NCI-H2081 (cell line): ENCODE measurements around the gene FAM199X.

Source experiments
- DNase-seq, 2 experiments: peaks; one replicate each; lab custom pipeline; 2025; lab: John Stamatoyannopoulos, UW

FAM199X gene

DNA sequence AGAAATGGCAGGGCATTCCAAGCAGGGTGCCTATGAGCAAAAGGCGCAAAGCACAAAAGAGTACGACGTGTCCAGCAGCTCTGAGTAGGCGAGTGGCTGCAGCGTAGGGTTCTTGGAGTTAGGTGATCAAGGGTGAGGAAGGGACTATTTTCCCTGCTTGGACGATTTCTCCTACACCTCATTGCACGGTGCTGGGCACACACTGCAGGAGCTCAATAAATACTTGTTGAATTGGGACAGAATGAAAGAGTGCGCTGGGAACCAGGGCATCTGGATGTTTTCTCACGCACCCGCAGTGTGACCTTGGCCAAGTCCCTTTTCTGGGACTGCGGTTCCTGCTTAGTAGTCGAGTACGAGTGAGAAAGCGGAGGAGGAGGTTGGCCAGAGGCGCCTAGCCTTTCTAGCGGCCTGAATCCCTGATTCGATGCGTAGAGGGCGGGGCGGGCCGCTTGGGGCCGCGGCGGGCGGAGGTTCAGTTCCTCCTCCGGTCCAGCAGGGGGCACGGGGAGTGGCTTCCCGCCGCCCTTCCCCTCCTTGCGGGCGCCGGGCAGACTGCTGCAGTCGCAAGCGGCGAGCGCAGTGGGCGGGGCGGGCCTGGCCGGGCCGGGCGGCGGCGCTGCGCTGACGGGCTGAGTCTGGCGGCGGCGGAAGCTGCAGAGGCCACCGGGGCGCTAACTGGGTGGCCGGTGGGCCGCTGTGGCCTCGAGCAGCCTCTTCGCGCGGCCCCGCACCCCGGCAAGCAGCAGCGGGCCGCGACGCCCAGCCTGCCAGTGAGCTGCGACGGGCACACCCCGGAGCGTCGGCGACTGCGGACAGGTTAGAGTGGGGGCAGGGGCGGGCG lies at the start of gene FAM199X:
Gene FAM199X (plus strand): TSS at position 560 of the 841 bp plus-strand sequence. CDS start 333 bp downstream, outside the sequence.
- DNase-seq, result peak; percentile 89 to 94

DNA sequence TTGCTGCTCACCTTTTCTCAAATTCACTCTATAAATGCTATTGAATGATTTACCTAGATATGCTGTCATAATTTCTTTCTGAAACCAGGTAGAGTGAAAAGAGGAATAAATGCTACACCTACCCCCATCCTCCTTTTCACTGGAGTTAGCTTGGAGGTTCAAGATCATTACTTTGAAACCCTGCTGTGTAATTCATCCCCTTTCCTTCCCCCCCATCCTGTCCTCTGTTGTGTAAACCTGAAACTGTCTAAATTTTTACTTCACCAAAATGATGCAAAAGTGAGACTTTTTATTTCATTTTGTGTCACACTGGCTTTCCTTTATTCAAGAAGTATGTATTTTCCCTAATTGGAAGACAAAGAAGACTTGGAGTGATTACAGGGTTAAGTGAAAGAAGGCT lies 48.5 kb upstream of the FAM199X start:
- DNase-seq, result no peak

DNA sequence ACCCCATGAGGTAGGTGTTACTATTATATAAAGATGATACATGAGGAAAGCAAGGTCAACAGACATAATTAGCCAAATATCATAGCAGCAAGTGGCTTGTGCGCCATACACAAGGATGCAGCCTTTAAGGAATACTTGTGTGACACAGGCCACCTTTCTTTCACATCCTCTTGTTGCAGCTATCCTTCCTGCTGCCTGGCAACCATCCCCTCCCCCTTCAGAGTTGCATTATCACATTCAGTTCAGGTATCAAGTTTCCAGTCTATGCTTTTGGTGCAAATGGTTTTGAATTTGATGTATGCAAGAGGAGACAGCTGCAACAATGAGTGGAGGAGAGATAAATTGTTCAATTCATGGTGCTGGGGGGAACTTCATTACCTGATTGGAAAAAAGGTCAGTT lies 47.5 kb upstream of the FAM199X start:
- DNase-seq, result peak in 1 of 2 experiments; percentile 23

DNA sequence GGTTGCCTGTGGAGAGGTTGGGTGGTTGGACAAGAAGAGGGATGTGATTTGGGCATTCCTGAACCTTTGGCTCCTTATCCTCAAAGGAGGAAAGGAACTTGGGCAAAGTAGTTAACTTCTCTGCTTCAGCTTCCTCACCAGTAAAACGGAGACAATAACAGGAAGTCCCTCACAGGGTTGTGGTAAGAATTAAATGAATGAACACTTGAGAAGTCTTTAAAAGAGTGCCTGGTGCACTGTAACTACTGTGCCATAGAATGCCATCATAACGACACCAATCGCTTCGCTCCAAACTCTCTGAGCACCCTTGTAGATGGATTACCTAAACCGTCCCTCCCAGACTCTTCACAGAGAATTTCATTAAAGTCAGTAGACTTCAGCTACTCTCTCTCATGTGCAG lies 43.4 kb upstream of the FAM199X start:
- DNase-seq, result no peak

DNA sequence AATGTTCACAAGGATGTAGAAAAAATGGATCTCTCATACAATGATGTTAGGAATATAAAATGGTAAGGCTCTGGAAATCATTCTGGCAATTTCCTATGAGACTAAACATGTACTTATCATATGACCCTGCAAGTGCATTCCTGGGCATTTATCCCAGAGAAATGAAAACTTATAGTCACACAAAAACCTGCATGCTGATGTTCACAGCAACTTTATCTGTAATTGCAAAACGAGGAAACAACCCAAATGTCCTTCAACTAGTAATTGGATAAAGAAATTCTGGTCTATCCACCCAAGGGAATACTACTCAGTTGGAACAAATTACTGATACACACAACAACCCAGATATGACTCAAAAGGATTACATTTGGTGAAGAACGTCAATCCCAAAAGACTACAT lies 39.4 kb upstream of the FAM199X start:
- DNase-seq, result no peak

DNA sequence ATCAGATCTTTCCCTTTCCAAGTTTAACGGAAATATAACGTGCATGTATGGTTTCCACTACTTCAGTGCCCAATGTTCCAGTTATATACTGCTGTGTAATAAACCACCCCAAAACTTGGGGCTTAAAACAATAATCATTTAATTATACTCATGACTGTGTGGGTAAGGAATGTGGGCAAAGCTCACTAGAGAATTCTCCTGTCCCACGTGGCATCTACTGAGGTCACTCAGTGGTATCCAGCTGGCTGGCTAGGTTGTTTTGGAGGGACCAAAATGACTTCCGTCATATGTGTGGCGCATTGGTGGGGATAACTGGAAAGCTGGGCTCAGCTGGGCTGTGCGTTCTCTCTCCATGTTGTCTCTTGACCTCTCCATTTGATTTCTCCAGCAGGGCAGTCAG lies 35.4 kb upstream of the FAM199X start:
- no peak for DNase-seq

DNA sequence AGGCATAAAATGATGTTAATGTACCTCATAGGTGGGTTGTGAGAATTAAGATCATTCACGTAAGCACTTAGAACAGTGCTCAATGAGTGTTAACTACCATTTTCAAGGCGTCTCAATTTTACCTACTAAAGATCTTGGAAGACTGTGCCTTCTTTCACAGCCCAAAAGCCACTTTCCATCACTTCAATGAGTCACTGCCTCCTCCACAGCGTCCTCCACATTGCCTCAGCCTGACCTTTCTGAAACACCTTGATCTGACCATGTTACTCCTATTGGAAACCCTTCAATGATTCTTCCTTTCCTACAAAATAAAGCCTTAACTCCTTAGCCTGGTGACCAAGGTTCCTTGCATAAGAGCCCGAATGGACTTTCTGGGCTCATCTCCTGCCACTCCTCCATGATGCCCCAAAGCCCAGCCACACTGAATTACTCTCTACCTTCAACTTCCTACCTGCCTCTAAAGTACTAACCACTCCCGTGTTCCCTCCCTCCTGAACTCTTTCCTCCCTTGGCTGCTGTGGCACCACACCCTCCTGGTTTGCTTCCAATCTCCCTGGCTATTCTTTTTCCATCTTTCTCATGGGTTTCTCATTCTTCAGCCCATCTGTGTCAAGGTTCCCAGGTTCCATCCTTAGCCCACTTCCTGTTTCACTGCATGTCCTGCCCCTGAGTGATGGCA lies 31.5 kb upstream of the FAM199X start:
- no peak for DNase-seq

DNA sequence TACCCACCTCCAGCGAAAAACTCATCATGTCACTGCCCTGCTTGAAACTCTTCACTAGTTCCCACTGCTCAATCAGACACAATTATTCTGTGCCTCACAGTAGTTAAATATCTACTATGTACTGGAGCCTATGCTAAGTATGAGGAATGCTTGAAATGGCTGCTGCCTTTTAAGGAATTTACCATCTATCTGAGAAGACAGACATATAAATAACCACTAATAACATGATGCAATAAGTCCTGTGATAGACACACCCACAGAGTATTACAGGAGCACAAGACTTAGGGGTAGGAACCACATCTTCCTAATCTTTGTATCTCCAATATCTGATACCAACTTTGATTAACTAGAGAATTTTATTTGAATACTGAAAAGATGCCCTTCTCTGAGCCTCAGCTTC lies 30.6 kb upstream of the FAM199X start:
- no peak for DNase-seq

DNA sequence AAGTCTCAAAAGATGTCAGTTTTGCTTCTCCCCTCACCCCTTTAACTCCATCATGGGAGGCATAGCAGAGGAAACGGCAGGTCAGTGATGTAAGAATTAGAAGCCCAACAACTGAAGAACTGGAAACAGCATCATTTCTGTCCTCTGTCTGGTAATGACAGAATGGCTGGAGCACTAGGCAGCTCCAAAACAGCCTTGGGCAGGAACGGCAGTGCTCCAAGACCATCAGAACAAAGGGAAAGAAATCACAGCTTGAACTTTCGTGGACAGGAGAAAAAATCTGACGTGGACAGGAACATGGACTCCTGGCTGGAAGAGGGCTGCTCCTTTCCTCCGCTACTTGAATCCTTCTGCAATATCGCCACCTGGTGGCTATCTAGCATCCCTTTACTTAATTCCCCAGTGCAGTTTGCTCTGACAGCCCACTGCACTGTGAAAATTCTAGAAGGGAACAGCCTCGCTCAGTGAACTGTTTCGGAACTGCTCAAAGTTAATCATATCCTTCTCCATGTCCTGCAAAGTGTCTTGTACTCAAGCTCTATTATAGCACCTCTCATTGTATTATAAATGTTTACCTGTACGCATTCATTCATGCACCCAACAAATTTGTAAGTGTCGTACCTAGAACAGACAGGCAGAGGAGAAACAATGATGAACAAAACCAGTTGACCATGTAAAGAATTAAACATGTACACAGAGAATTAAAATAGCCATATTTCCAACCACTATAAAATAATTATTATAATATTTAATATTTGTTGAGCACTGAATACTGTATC lies 29.8 kb upstream of the FAM199X start:
- DNase-seq, result peak; percentile 90

DNA sequence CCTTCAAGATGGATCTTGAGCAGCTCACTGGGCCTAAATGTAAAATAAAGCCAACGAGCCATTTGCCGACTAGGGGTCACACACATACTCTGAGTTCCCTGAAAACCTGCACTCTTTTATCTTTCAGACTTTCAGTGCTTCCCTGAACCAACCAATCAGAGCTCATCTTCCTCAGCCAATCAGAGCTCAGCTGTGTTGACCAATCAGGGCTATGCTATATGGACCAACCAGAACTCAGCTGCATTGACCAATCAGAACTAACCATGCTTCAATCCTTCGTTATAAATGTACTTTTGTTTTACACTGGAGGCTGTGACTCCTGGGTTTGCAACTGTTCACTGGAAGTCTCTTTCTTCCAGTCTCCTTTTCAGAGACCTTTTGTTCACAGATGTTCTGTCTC lies 28.8 kb upstream of the FAM199X start:
- DNase-seq, result no peak

DNA sequence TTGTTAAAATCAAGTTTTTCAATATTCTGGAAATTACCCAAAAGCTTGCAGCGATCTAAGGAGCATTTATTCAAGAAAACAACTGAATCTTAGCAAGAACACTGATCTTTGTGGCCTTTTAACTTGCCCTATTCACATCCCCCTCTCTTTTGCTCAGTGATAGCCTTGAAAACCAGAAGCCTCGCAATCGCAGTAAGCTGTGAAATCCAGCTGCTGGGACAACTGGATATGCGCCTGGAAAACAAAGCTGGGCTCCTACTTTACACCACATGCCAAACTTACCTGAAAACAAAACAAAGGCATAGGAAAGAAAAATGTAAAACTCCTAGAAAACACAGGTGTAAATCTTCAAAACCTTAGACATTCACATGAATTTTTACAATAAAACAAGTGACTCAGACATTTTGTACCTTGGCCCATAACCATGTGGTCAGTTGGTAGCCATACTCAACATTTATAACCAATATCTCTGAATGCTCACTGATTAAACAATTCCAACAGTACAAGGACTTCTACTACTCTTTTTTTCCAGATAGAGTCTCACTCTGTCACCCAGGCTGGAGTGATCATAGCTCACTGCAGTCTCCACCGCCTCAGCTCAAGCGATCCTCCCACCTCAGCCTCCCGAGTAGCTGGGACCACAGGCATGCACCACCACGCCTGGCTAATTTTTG lies 25.0 kb upstream of the FAM199X start:
- no peak for DNase-seq

DNA sequence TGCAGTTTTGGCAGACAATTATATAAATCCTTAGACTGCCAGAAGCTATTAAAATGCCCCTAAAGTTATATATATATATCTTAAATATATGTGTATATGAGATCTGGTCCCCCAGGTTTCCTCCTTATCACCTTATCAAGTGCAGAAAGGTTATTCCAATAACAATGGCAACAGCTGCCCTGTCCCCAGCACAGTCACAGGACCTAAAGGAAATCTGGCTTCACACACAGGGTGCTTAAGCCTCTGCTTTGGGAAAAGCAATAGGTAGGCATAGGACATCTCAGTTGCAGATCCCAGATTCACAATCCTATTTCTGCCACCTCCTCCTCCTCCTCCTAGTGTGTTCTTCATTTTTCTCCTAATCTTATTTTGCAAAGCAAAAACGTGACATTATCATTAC lies 15.2 kb upstream of the FAM199X start:
- no peak for DNase-seq

DNA sequence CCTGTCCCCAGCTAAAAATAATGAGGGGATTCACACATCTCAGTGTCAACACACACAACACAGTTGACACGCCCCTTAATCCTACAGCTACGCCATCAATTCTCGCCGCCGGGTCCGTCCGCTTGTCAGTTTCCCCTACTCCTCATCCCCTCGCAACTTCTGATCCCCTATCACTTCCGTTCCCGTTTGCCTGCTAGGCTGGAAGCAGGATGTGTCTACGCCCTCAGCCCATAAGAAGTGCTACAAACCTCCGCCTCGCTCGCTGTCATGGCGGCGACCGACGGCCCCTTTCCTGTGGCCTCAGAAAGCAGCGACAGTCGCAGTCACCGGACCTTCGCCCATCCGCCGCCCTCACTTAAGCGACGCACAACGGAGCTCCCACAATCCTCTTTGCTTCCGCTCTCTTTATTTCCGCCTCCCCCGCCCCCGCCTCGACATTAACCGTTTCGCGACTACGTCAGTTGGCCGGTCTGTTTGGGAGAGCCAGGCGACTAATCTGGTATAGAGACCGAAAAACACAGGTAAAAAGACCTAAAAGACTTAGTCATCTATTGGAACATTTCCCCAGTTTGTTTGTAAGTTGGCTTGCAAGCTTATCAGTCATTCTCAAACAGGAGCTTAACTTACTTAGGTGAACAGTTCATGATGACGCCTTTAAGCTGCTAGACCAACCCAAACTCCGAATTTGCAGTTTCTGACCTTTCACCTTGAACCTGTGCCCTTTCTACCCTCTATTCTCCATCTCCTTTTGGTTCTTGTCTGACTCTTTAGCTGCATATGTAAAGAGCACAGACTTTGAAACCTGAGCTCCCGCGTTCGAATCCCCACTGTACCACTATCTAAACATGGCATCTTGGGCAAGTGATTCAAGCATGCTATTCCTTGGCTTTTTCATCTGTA lies 9.4 kb upstream of the FAM199X start, which contains the start of gene SLC25A53:
Gene SLC25A53 (minus strand): TSS at position 380 of the 900 bp plus-strand sequence. CDS start 51,752 bp downstream, outside the sequence.
- peak; percentile 92 to 96 for DNase-seq

DNA sequence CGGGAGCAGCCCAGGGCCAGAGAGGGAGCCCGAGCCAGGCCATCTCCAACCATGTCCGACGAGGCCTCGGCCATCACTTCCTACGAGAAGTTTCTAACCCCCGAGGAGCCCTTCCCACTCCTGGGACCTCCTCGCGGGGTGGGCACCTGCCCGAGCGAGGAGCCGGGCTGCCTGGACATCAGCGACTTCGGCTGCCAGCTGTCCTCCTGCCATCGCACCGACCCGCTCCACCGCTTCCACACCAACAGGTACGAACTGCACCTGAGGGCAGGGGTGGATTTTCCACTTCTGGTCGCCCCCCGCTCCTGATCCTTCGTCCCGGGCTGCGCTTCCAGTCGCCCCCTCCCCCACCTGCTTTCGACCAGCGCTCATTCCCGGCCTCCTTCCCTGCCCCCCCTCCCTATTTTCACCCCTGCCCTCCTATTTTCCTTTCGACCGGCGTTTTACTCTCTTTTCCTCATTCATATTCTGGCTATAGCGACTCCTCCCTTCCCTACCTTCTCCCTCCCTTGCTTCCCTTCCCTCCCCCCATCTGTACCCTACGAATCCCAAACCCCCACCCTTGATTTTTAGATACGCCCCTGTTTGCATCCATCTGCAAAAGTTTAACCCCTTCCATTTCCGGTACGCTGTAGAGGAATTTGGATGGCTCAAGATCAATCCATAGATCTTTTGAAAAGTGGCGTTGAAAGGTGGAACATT lies 633 bp downstream of the FAM199X start:
- DNase-seq, result peak in 1 of 2 experiments; percentile 41

DNA sequence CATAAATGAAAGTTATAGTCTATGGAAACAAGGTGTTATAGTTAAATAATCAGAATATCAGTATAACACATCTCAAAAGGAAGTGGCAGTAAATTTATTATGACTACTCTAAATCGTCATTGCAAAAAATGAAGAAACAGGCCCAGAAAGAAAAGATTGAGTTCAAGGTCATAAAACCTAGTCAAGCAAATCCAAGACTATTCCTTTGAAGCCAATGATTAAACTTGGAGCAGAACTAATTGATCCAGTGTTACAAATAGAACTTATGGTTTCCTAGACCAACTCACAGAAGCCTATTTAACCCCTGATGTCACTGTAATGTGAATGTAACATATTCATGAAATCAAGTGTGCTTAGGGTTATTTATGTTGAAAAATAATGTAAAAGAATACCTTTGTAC lies 1.9 kb downstream of the FAM199X start:
- DNase-seq, result no peak

DNA sequence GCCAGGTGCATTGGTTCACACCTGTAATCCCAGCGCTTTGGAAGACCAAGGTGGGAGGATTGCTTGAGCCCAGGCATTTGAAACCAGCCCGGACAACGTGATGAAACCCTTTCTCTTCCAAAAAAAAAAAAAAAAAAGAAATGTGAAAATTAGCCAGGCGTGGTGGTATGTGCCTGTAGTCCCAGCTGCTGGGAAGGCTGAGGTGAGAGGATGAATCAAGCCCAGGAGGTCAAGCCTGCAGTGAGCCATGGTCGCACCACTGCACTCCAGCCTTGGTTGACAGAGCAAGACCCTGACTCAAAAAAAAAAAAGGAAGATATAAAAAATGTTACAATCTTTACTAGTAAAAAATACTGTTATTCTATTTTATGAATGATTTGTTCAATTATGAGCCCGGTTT lies 5.9 kb downstream of the FAM199X start:
- no peak for DNase-seq

DNA sequence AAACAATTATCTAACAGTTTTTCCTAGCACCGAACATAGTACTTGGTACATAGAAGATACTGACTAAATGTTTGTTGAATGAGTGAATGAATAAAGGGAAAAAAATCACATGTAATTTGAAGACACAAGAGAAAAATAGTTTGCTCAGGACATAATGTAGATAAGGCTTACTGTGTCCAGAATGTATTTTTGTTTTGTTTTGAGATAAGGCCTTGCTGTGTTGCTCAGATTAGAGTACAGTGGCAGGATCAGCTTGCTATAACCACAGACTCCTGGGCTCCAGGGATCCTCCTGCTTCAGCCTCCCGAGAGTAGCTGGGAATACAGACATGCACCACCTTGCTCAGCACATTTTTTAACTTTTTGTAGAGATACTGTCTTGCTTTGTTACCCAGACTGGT lies 6.5 kb downstream of the FAM199X start:
- DNase-seq, result no peak

DNA sequence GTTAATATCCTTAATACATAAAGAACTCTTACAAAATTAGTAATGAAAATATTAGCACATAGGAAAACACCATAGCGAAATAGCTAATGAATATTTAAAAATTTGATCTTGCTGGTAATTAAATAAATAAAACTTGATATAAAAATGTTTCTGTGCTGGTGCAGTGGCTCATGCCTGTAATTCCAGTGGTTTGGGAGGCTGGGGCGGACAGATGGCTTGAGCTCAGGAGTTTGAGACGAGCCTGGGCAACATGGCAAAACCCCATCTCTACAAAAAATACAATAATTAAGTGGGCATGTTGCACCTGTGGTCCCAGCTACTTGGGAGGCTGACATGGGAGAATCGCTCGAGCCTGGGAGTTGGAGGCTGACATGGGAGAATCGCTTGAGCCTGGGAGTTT lies 7.6 kb downstream of the FAM199X start:
- DNase-seq, result no peak

DNA sequence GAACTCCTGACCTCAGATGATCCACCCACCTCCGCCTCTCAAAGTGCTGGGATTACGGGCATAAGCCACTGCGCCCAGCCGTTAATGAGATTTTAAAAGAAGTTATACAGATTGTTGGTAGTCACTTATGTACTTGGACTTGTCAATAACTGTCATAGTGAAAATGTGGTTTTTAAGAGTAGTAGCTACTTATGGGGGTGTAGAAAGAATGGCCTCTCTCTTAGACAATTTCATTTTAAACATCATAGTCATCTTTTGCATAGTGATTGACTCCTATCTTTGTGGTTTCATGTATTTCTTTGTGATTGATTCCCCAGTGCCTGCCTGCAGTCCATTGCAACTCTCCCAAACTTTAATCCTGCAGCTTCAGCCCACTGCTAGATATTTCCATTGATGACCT lies 17.4 kb downstream of the FAM199X start:
- DNase-seq, result no peak

DNA sequence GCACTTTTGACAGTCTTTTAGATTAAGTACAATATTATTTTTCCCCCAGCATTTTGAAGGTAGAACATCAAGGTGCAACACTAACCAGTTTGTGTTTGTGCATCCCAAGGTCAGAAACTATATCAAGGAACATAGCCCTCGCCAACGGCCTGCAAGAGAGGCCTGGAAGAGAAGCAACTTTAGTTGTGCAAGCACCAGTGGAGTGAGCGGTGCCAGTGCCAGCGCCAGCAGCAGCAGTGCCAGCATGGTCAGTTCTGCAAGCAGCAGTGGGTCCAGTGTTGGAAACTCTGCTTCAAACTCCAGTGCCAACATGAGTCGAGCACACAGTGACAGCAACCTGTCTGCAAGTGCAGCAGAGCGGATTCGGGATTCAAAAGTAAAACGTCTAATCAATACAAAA lies 21.7 kb downstream of the FAM199X start:
- no peak for DNase-seq
